Left cardiac atrium (tissue), 4 donors: Measurements from ENCODE around the gene SUDS3. TPM values are rescaled to one million over a fixed set of nuclear protein-coding genes. Genes with fewer than 3 reads are reported as not detected.
"Not testable (repeated sequence)": the region's sequence is repeated elsewhere in the genome, so short reads cannot be mapped to it uniquely, and the experiment has no call there.

Source experiments
- ATAC-seq, 2 donors: fragments of 200-7000 bp; cut with Tn5 transposase; one replicate each; pipeline ENCODE4 v1.9.1; 2020; ENCODE audit warnings: mild to moderate bottlenecking in 2 of 2, moderate library complexity in 2 of 2
- DNase-seq: peaks from one replicate; pipeline ENCODE4 v3.0.0-alpha.2; 2020
- intact Hi-C, 2 donors: fragments of 100-400 bp; cut with DNase I; formaldehyde crosslinking; loops; one replicate each; pipeline versions ENCODE4 v1.14.1 to v1.15.1; 2022 to 2023
- long read RNA-seq: library from polyadenylated mRNA; unstranded; transcript quantifications from one replicate; pipeline ENCODE4 v2.0.0, GENCODE V29; 2021
- total RNA-seq, 2 donors: library from RNA; stranded (reverse); fragmentation: NEBNext Ultra II Directional; extraction: Animal tissue kit (Norgen Biotek cat#: 25700); gene quantifications; one replicate each; pipeline ENCODE4 v1.2.1, GENCODE V29; 2021
- donor health status: DM: no; HTN: yes; CAD: no.
- donor health status: DM: no; HTN: yes; CAD: no; lungs with severe emphysema.
- donor health status: DM: yes; HTN: yes; CAD: no.
- donor health status: Dilated cardiomyopathy.

SUDS3 gene
- 10 to 100 TPM; 18.1 to 19.7 TPM for total RNA-seq
- long read RNA-seq, full-length matches to known transcripts = 13 of 17 reads
- long read RNA-seq, partial matches to known transcripts = 1 of 17 reads
- long read RNA-seq, other reads (novel, unspliced or antisense) = 3 of 17 reads

- ATAC-seq = peak; percentile 37 to 45
- intact Hi-C loops = loop anchor here in 1 of 2 donors (1.0 to 10.0 kb wide), 3 partner anchors 194 to 502 kb away; no protein-coding TSS in a partner anchor
- DNase-seq = peak; percentile 91
Observed at GRCh38 chr12:118376089-118377020, at the start of gene SUDS3. TSS of gene SUDS3 (plus strand) at chr12:118376555. CDS start at chr12:118376692, 137 bp downstream.

DNA sequence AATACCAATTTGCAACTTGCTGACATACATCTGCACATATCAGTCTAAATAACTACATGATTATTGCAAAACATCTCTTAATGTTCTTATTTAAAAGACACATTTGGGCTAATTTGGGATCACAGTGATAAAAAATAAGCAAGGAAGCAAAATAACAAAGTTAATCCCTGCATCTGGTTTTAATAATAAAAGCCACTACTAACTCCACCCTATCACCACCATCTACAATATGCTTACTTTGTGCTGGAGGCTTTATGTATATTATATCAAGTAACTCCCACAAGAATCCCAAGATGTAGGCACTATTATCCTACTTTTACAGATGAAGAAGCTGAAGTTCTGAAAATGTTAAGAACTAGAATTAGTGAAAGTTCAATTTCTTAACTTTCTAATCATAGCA, 49.4 kb upstream of the SUDS3 start:
- DNase-seq (no peak), ATAC-seq (no peak)
- intact Hi-C loops = no loop called here

- no peak for DNase-seq
- no peak for ATAC-seq
- intact Hi-C loops = no loop called here
Observed at GRCh38 chr12:118327391-118327790, 49.0 kb upstream of the SUDS3 start.

DNA sequence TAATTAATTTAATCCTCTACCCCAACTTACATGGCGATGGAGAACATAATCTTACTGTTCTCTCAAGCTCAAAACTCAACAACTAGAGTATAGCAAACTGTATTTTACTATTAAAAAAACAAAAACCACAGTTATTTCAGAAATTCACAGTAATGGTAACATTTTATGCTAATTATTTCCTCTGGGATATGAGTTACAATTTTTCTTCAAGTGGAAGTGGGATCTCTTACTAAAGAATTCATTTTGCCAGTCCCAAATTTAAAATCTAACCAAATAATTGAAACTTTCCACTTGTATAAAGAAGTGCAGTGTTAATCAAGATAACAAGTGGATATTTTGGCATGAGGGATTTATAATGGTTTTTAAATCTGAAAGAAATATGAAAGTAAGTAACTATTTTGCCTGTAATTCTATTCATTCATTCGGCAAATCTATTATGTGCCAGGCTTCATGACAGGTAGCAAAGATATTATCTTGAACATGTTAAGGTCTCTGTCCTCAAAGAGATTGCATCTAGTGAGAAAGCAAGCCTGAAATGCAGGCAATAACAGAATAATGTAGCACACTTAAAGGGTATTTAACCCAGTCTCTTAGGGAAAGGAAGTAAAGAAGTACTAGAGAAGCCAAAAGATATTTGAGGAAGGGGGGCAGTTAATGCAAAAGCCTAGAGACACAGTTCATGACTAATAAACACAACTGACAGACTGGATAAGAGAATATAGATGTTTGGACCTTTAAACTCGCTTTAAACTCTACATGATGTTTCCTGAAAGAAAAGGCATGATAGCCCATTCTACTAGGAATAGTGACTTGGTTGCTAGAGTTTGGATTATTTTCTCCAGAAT, 47.6 kb upstream of the SUDS3 start:
- intact Hi-C loops = no loop called here
- DNase-seq = no peak
- no peak for ATAC-seq

- DNase-seq = no peak
- peak; percentile 34 to 74 for ATAC-seq
- intact Hi-C loops = no loop called here
Observed at GRCh38 chr12:118330421-118331018, 45.8 kb upstream of the SUDS3 start.

DNA sequence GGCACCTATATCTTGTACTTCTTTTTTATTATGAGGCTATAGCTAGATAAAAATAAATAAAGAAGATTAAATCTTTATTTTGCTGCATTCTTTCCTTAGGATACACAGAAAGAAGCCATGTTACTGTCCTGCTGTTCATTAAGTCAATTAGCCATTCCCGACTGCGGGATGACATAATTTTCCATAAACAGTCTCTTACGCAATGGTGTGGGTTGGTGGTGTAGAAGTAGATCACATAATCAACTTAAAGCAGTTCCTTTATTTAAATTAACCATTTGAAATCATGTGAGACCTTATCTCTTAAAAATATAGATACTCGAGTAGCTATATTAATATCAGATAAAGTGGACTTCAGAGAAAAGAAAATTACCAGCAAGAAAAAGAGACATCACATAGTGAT, 43.8 kb upstream of the SUDS3 start:
- intact Hi-C loops = no loop called here
- DNase-seq (no peak), ATAC-seq (no peak)

DNA sequence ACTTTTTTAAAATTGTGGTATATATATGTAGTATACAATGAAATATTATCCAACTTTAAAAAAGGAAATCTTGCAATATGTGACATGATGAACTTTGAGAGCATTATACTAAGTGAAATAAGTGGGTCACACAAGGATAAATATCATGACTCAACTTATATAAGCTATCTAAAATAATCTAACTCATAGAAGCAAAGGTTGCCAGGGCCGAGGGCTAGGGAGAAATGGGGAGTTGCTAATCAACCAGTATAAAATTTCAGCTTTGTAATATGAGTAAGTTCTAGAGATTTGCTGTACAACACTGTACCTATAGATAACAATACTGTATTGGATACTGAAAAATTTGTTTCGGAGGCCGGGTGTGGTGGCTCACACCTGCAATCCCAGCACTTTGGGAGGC, 42.1 kb upstream of the SUDS3 start:
- ATAC-seq (no peak), DNase-seq (no peak)
- intact Hi-C loops = no loop called here

DNA sequence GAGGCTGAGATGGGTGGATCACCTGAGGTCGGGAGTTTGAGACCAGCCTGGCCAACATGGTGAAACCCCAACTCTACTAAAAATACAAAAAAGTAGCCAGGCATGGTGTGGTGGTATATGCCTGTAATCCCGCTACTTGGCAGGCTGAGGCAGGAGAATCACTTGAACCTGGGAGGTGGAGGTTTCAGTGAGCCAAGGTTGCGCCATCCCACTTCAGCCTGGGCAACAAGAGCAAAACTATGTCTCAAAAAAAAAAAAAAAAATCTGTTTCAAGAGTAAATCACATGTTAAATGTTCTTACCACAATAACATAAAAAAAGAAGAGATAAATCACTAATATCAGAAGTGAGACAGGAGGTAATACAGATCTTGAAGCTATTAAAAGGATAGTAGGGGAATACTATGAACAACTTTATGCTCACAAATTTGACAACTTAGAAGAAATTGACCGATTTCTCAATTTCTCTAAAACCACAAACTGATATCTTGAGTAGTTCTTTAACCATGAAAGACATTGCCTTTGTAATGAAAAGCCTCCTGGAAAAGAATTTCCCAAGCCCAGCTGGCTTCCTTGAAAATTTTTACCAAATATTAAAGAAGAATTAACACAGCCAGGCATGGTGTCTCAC, 41.3 kb upstream of the SUDS3 start:
- intact Hi-C loops = no loop called here
- DNase-seq = no peak
- no peak for ATAC-seq

DNA sequence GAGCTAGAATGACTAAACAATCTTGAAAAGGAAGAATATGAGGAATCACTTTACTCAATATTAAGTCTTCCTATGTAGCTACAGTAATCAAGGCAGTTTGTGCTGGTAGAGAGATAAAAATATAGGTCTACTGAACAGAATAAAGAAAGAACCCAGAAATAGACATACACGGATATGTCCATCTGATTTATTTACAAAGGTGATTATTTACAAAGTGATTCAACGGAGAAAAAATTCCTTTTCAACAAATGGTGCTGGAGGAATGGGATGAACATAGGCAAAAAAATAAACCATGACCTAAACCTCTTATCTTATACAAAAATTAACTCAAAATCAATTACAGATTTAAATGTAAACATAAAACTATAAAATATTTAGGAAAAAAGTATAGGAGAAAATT, 40.2 kb upstream of the SUDS3 start:
- no peak for DNase-seq
- intact Hi-C loops = no loop called here
- no peak for ATAC-seq

DNA sequence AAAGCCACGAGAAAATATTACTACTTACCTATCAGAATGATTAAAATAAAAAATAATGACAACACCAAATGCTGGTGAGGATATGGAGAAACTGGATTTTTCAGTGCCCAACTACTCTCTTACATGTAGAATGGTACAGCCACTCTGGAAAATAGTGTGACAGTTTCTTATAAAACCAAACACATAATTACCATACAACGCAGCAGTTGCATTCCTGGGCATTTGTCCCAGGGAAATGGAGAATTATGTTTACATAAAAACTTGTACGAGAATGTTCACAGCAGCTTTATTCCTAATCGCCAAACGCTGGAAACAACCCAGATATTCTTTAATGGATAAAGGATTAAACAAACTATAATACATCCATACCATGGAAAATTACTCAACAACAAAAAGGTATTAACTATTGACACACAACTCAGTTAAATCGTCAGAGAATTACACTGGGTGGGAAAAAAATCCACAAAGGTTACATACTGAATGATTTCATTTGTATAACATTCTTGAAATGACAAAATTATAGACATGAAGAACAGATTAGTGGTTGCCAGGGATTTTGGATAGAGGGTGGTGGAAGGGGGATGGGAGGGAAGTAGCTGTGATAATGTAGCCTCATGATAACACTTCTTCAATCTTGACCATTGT, 39.0 kb upstream of the SUDS3 start:
- ATAC-seq (no peak), DNase-seq (no peak)
- intact Hi-C loops = no loop called here

GRCh38 chr12:118342090-118342489, 34.3 kb upstream of the SUDS3 start:
- intact Hi-C loops = no loop called here
- no peak for ATAC-seq
- no peak for DNase-seq

DNA sequence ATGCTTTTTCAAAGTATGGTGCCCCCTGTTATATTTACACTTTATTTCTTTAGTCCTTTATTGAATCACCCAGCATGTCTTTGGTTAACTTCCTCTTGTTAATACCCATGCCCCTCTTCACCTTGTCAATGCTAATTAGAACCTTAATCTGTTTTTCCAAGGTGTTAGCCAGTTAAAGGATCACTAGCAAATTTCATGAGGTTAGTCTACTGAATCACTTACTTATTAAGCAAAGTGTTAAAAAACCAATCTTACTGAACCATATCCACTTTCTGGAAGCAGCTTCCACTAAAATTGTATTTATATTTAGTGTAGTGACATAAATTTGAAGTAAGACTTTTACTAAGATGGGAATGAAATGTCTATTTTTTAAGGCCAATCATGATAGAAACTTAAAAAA, 31.5 kb upstream of the SUDS3 start:
- intact Hi-C loops = no loop called here
- ATAC-seq = no peak
- no peak for DNase-seq

DNA sequence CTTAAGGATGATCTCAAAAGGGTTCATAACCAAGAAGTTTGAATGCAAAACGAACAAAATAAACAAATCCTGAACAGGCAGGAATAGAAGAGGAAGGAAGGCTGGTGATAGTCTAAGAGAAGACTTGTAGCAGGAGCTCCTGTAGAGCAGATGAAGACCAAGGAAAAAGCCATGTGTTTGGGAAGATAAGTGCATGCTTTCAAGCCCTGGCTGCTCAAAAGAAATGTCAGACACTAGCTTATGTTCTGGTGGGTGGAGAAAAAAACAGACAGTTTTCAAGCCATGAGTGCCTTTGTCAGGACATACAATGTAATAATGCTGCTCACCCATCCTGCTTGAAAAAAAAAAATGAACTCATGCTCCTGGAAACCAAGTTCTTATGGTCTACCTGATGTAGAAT, 31.0 kb upstream of the SUDS3 start:
- intact Hi-C loops = no loop called here
- ATAC-seq (no peak), DNase-seq (no peak)

GRCh38 chr12:118346895-118347294, 29.5 kb upstream of the SUDS3 start:
- intact Hi-C loops = no loop called here
- no peak for DNase-seq
- ATAC-seq = no peak

DNA sequence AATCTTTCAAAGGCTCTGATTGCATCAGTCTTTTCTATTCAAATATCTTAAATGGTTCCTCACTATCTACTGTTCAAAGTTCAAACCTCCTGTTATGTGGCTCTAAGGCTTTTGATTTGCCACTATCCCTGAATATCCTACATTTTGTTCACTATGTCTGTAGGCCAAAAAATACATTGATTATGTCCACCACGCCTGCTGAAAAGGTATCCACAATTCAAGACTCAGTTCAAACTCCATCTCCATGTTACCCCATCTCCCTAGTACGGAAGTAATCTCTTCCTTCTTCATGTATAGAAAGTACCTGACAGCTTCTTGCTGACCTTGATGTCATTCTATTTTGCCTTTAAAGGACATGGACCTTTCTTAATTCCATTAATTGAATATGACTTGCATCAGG, 28.4 kb upstream of the SUDS3 start:
- intact Hi-C loops = no loop called here
- no peak for ATAC-seq

GRCh38 chr12:118350908-118351559, 25.3 kb upstream of the SUDS3 start:
- DNase-seq (no peak), ATAC-seq (no peak)
- intact Hi-C loops = no loop called here

More for the DNA sequence above, 28.4 kb upstream of the SUDS3 start:
- DNase-seq = no peak

GRCh38 chr12:118353721-118354120, 22.6 kb upstream of the SUDS3 start:
- intact Hi-C loops = no loop called here
- no peak for ATAC-seq
- DNase-seq = no peak

DNA sequence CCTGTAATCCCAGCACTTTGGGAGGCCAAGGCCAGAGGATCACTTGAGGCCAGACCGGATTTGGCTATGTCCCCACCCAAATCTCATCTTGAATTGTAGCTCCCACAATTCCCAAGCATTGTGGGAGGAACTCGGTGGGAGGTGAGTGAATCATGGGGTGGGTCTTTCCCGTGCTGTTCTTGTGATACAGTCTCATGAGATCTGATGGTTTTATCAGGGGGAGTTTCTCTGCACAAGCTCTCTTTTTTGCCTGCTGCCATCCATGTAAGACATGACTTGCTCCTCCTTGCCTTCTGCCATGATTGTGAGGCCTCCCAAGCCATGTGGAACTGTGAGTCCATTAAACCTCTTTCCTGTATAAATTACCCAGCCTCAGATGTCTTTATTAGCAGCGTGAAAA, 21.9 kb upstream of the SUDS3 start:
- ATAC-seq, DNase-seq, intact Hi-C loops: not testable (repeated sequence)
